HL-60 (cell line): Measurements from ENCODE around the gene GNAT2.

Experiments used
- DNase-seq, 2 experiments: peaks; one replicate each; pipeline ENCODE4 v3.0.0-alpha.2; 2010 to 2020; ENCODE audit warnings: low read depth in 1 of 2, low spot score in 1 of 2
- H3K27ac ChIP-seq: fragments of 250-450 bp; sonication (Bioruptor Pico); replicated peaks from 2 replicates; pipeline ENCODE4 v1.5.1; 2020; ENCODE audit warnings: mild to moderate bottlenecking, moderate library complexity
- H3K27me3 ChIP-seq: fragments of 250-450 bp; sonication (Bioruptor Pico); 2 replicates; pipeline ENCODE4 v1.5.1; 2021; ENCODE audit warnings: mild to moderate bottlenecking, moderate library complexity; ENCODE audit not compliant: insufficient read depth, poor library complexity, severe bottlenecking
- H3K4me3 ChIP-seq: replicated peaks from 2 replicates; pipeline ENCODE4 v1.5.1; 2011; ENCODE audit warnings: mild to moderate bottlenecking, control low read depth, low read length; ENCODE audit not compliant: insufficient read depth
- GABPA ChIP-seq: IDR thresholded peaks from 2 replicates; pipeline ENCODE4 v1.6.1; 2012; ENCODE audit warnings: low read depth
- POLR2AphosphoS5 ChIP-seq: IDR thresholded peaks from 2 replicates; pipeline ENCODE4 v1.6.1; 2012; ENCODE audit warnings: low read depth
- SPI1 ChIP-seq: IDR thresholded peaks from 2 replicates; pipeline ENCODE4 v1.6.1; 2012; ENCODE audit warnings: low read depth, mild to moderate bottlenecking, borderline replicate concordance
- TF ChIP-seq, protein P1 (sequence below): IDR thresholded peaks from one replicate; pipeline ENCODE4 v1.5.1; 2011; ENCODE audit warnings: low read length, control low read depth, inconsistent platforms; ENCODE audit not compliant: insufficient read depth
- TF ChIP-seq, protein P2 (sequence below): IDR thresholded peaks from 2 replicates; pipeline ENCODE4 v1.6.1; 2012; ENCODE audit warnings: low read depth; ENCODE audit not compliant: insufficient replicate concordance

Gene GNAT2

GRCh38 chr1:109636201-109636952, 17.0 kb upstream of the GNAT2 start:
- Histone ChIP-seq H3K4me3 (no peak overlapping the region), H3K27ac (no peak overlapping the region), H3K27me3 (no peaks in the 10 kb centered on the region)
- TF ChIP-seq, protein P1, sequence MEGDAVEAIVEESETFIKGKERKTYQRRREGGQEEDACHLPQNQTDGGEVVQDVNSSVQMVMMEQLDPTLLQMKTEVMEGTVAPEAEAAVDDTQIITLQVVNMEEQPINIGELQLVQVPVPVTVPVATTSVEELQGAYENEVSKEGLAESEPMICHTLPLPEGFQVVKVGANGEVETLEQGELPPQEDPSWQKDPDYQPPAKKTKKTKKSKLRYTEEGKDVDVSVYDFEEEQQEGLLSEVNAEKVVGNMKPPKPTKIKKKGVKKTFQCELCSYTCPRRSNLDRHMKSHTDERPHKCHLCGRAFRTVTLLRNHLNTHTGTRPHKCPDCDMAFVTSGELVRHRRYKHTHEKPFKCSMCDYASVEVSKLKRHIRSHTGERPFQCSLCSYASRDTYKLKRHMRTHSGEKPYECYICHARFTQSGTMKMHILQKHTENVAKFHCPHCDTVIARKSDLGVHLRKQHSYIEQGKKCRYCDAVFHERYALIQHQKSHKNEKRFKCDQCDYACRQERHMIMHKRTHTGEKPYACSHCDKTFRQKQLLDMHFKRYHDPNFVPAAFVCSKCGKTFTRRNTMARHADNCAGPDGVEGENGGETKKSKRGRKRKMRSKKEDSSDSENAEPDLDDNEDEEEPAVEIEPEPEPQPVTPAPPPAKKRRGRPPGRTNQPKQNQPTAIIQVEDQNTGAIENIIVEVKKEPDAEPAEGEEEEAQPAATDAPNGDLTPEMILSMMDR: no peak
- TF ChIP-seq, protein P2, sequence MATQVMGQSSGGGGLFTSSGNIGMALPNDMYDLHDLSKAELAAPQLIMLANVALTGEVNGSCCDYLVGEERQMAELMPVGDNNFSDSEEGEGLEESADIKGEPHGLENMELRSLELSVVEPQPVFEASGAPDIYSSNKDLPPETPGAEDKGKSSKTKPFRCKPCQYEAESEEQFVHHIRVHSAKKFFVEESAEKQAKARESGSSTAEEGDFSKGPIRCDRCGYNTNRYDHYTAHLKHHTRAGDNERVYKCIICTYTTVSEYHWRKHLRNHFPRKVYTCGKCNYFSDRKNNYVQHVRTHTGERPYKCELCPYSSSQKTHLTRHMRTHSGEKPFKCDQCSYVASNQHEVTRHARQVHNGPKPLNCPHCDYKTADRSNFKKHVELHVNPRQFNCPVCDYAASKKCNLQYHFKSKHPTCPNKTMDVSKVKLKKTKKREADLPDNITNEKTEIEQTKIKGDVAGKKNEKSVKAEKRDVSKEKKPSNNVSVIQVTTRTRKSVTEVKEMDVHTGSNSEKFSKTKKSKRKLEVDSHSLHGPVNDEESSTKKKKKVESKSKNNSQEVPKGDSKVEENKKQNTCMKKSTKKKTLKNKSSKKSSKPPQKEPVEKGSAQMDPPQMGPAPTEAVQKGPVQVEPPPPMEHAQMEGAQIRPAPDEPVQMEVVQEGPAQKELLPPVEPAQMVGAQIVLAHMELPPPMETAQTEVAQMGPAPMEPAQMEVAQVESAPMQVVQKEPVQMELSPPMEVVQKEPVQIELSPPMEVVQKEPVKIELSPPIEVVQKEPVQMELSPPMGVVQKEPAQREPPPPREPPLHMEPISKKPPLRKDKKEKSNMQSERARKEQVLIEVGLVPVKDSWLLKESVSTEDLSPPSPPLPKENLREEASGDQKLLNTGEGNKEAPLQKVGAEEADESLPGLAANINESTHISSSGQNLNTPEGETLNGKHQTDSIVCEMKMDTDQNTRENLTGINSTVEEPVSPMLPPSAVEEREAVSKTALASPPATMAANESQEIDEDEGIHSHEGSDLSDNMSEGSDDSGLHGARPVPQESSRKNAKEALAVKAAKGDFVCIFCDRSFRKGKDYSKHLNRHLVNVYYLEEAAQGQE: no peak
- no peak for TF ChIP-seq SPI1
- TF ChIP-seq POLR2AphosphoS5: no peak
- no peak for DNase-seq

GRCh38 chr1:109635862-109636200, 16.4 kb upstream of the GNAT2 start:
- Histone ChIP-seq H3K4me3 (no peak overlapping the region), H3K27ac (no peak overlapping the region), H3K27me3 (no peaks in the 10 kb centered on the region)
- no peak for DNase-seq
- TF ChIP-seq SPI1 (no peak), POLR2AphosphoS5 (no peak), GABPA (no peak)
- TF ChIP-seq, protein P2: no peak
- TF ChIP-seq, protein P1: no peak

DNA sequence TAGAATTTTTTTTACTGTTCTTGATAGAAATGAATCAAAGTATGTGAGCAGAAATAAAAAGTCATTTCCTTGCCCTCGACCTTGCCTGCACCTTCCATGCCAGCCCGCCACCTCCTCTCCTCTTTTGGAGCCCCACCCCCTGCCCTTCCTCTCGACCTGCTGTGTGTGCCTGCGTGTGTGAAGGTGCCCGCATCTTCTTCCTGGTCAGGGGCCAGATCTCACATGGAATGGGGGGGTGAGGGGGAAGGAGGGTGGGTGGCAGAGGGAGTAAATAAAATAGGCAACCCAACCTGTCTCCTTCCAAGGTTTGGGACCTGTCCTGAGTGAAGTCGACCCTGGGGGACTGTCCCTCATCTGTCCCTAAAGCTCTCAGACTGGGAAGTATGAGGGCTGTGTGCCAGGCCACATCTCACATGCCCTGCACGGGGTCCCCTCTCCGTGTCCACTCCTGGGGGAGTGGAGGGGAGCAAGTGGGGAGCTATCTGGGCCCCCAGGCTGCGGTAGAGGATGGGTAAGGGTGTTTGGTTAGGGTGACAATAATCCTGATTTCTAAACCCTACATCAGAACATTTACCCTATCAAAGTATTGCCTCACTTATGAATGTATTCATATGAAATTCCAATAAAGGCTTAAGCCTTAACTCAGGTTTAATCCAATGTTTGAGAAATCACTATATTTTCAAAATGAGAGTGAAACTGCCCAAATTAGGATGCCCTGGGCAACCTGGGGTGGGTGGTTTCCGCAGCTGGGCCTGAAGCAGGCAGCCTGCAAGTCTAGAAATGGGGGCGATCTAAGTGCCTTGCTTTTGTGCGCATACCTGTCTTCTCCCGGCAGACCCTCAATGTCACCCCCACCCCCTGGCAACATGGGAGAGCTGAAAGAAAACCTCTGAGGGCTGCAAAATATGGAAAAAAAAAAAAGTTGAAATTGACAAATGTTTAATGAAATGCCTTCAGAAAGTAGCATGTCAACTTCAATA, 15.6 kb upstream of the GNAT2 start:
- no peak overlapping the region for H3K27ac ChIP-seq

More for the DNA sequence above, 15.6 kb upstream of the GNAT2 start:
- no peak for DNase-seq
- TF ChIP-seq, protein P1: no peak
- H3K27me3 ChIP-seq: no peaks in the 10 kb centered on the region
- no peak overlapping the region for H3K4me3 ChIP-seq
